Activated T-cell treated with anti-CD3 and anti-CD28 coated beads, Interleukin-2, amount 50 U/mL, for 4 hours (primary cell): ENCODE results near the gene KRTAP10-2. TPM values are rescaled to one million over a fixed set of nuclear protein-coding genes. Genes with fewer than 3 reads are reported as not detected.

ENCODE experiments used
- ATAC-seq, 2 donors: fragments of 200-7000 bp; cut with Tn5 transposase; one replicate each; pipeline ENCODE4 v1.10.0; 2021
- DNase-seq: peaks from one replicate; pipeline ENCODE4 v3.0.0-alpha.2; 2020
- H3K27me3 Mint-ChIP-seq: one replicate; pipeline ENCODE4 v1.8.0; 2021; ENCODE audit warnings: low read depth, mixed read lengths
- H3K36me3 Mint-ChIP-seq: one replicate; pipeline ENCODE4 v1.8.0; 2022; ENCODE audit warnings: mixed read lengths; ENCODE audit not compliant: insufficient read depth
- H3K4me1 Mint-ChIP-seq: one replicate; pipeline ENCODE4 v1.8.0; 2021; ENCODE audit warnings: low read depth, mixed read lengths
- H3K4me3 Mint-ChIP-seq: one replicate; pipeline ENCODE4 v1.8.0; 2021; ENCODE audit warnings: mild to moderate bottlenecking, moderate library complexity, mixed read lengths
- H3K9me3 Mint-ChIP-seq: one replicate; pipeline ENCODE4 v1.8.0; 2021; ENCODE audit warnings: mixed read lengths
- total RNA-seq, 3 donors: library from RNA; stranded (reverse); gene quantifications; one replicate each; pipeline ENCODE4 v1.2.1, GENCODE V29; 2021

The KRTAP10-2 gene
- total RNA-seq, 3 donors from 2014 or later, result not detected

GRCh38 chr21:44547656-44548331 lies 3.5 kb downstream of the KRTAP10-2 start:
- peaks cover 16% of the 10 kb centered on the region for H3K36me3 Mint-ChIP-seq
- peaks cover 23% of the 10 kb centered on the region for H3K4me1 Mint-ChIP-seq
- peaks cover 19% of the 10 kb centered on the region for H3K9me3 Mint-ChIP-seq
- ATAC-seq, result peak; percentile 78 to 89
- peak overlapping the region; percentile 62 for H3K4me3 Mint-ChIP-seq
- H3K27me3 Mint-ChIP-seq, result no peaks in the 10 kb centered on the region
- DNase-seq, result no peak

GRCh38 chr21:44544566-44544965 lies 6.7 kb downstream of the KRTAP10-2 start:
- DNase-seq (no peak), ATAC-seq (no peak)
- Mint-ChIP-seq H3K4me1 (peaks cover 23% of the 10 kb centered on the region), H3K27me3 (peaks cover 2% of the 10 kb centered on the region), H3K9me3 (peaks cover 19% of the 10 kb centered on the region), H3K4me3 (no peak overlapping the region), H3K36me3 (peaks cover 15% of the 10 kb centered on the region)

- no peak for ATAC-seq
- Mint-ChIP-seq H3K27me3 (peaks cover 4% of the 10 kb centered on the region), H3K4me1 (peaks cover 10% of the 10 kb centered on the region), H3K9me3 (peaks cover 18% of the 10 kb centered on the region), H3K4me3 (no peak overlapping the region), H3K36me3 (peaks cover 13% of the 10 kb centered on the region)
- no peak for DNase-seq
Observed at GRCh38 chr21:44542716-44543115, 8.6 kb downstream of the KRTAP10-2 start.

- ATAC-seq, result no peak
Observed at GRCh38 chr21:44540741-44541288, 10.5 kb downstream of the KRTAP10-2 start.

GRCh38 chr21:44539991-44540666 lies 11.2 kb downstream of the KRTAP10-2 start, which contains the start of gene KRTAP10-1:
TSS of gene KRTAP10-1 (minus strand) at chr21:44540195. CDS start at chr21:44540150, 45 bp downstream.
- no peaks in the 10 kb centered on the region for H3K9me3 Mint-ChIP-seq
- ATAC-seq, result no peak
- no peak for DNase-seq
- peaks cover 4% of the 10 kb centered on the region for H3K27me3 Mint-ChIP-seq
- no peaks in the 10 kb centered on the region for H3K4me1 Mint-ChIP-seq
- no peak within 1 kb of the TSS for H3K4me3 Mint-ChIP-seq
- no peaks in the 10 kb centered on the region for H3K36me3 Mint-ChIP-seq

More at GRCh38 chr21:44540741-44541288, 10.5 kb downstream of the KRTAP10-2 start:
- Mint-ChIP-seq H3K4me3 (no peak overlapping the region), H3K36me3 (peaks cover 3% of the 10 kb centered on the region), H3K9me3 (peaks cover 5% of the 10 kb centered on the region), H3K27me3 (peaks cover 4% of the 10 kb centered on the region), H3K4me1 (no peaks in the 10 kb centered on the region)
- no peak for DNase-seq

GRCh38 chr21:44539046-44539445 lies 12.3 kb downstream of the KRTAP10-2 start:
- no peak for ATAC-seq
- Mint-ChIP-seq H3K36me3 (no peaks in the 10 kb centered on the region), H3K4me3 (no peak overlapping the region), H3K27me3 (peaks cover 4% of the 10 kb centered on the region), H3K9me3 (no peaks in the 10 kb centered on the region), H3K4me1 (no peaks in the 10 kb centered on the region)
- no peak for DNase-seq

GRCh38 chr21:44537930-44538911 lies 13.1 kb downstream of the KRTAP10-2 start:
- H3K36me3 Mint-ChIP-seq, result no peaks in the 10 kb centered on the region
- H3K4me1 Mint-ChIP-seq, result no peaks in the 10 kb centered on the region
- H3K9me3 Mint-ChIP-seq, result no peaks in the 10 kb centered on the region
- DNase-seq (no peak), ATAC-seq (no peak)
- peaks cover 4% of the 10 kb centered on the region for H3K27me3 Mint-ChIP-seq
- no peak overlapping the region for H3K4me3 Mint-ChIP-seq

GRCh38 chr21:44535963-44536362 lies 15.3 kb downstream of the KRTAP10-2 start:
- Mint-ChIP-seq H3K36me3 (no peaks in the 10 kb centered on the region), H3K9me3 (no peaks in the 10 kb centered on the region), H3K4me1 (no peaks in the 10 kb centered on the region), H3K27me3 (peaks cover 4% of the 10 kb centered on the region), H3K4me3 (no peak overlapping the region)
- DNase-seq (no peak), ATAC-seq (no peak)

- H3K9me3 Mint-ChIP-seq, result no peaks in the 10 kb centered on the region
- no peaks in the 10 kb centered on the region for H3K4me1 Mint-ChIP-seq
- no peak for ATAC-seq
- DNase-seq, result no peak
- peaks cover 2% of the 10 kb centered on the region for H3K27me3 Mint-ChIP-seq
- no peaks in the 10 kb centered on the region for H3K36me3 Mint-ChIP-seq
- H3K4me3 Mint-ChIP-seq, result no peak overlapping the region
Observed at GRCh38 chr21:44534688-44535087, 16.6 kb downstream of the KRTAP10-2 start.

- Mint-ChIP-seq H3K4me1 (no peaks in the 10 kb centered on the region), H3K27me3 (peaks cover 2% of the 10 kb centered on the region), H3K9me3 (no peaks in the 10 kb centered on the region), H3K36me3 (no peaks in the 10 kb centered on the region), H3K4me3 (no peak overlapping the region)
- ATAC-seq, result no peak
- no peak for DNase-seq
Observed at GRCh38 chr21:44533891-44534627, 17.2 kb downstream of the KRTAP10-2 start.

GRCh38 chr21:44533121-44533890 lies 18.0 kb downstream of the KRTAP10-2 start:
- Mint-ChIP-seq H3K9me3 (no peaks in the 10 kb centered on the region), H3K4me3 (no peak overlapping the region), H3K4me1 (no peaks in the 10 kb centered on the region), H3K27me3 (no peaks in the 10 kb centered on the region), H3K36me3 (no peaks in the 10 kb centered on the region)
- DNase-seq, result no peak
- ATAC-seq, result no peak

- no peak overlapping the region for H3K4me3 Mint-ChIP-seq
- no peaks in the 10 kb centered on the region for H3K9me3 Mint-ChIP-seq
- no peaks in the 10 kb centered on the region for H3K4me1 Mint-ChIP-seq
- no peaks in the 10 kb centered on the region for H3K36me3 Mint-ChIP-seq
- H3K27me3 Mint-ChIP-seq, result no peaks in the 10 kb centered on the region
- DNase-seq, result no peak
- ATAC-seq, result no peak
Observed at GRCh38 chr21:44532712-44533111, 18.6 kb downstream of the KRTAP10-2 start.
